ENCODE data around the gene TOP2B.

The TOP2B gene

GRCh38 chr3:25618028-25618427 lies 46.7 kb downstream of the TOP2B start:
- no peak for DNase-seq

- DNase-seq: no peak
Observed at GRCh38 chr3:25611193-25611592, 53.5 kb downstream of the TOP2B start.

- no peak for DNase-seq
Observed at GRCh38 chr3:25610779-25611178, 53.9 kb downstream of the TOP2B start.

- no peak for DNase-seq
Observed at GRCh38 chr3:25610167-25610566, 54.5 kb downstream of the TOP2B start.

GRCh38 chr3:25604107-25604805 lies 60.5 kb downstream of the TOP2B start:
- no peak for DNase-seq

GRCh38 chr3:25603703-25604102 lies 61.0 kb downstream of the TOP2B start:
- DNase-seq: no peak

GRCh38 chr3:25597535-25598101 lies 67.1 kb downstream of the TOP2B start:
- DNase-seq: no peak

- no peak for DNase-seq
Observed at GRCh38 chr3:25594007-25594502, 70.7 kb downstream of the TOP2B start.

GRCh38 chr3:25593001-25593400 lies 71.7 kb downstream of the TOP2B start:
- no peak for DNase-seq

- DNase-seq: no peak
Observed at GRCh38 chr3:25592510-25592968, 72.2 kb downstream of the TOP2B start.

GRCh38 chr3:25589783-25590258 lies 74.9 kb downstream of the TOP2B start:
- no peak for DNase-seq

- DNase-seq: no peak
Observed at GRCh38 chr3:25589104-25589782, 75.5 kb downstream of the TOP2B start.

GRCh38 chr3:25588441-25589103 lies 76.1 kb downstream of the TOP2B start:
- DNase-seq: no peak

- no peak for DNase-seq
Observed at GRCh38 chr3:25587975-25588374, 76.7 kb downstream of the TOP2B start.

- DNase-seq: no peak
Observed at GRCh38 chr3:25587526-25587925, 77.2 kb downstream of the TOP2B start.

- no peak for DNase-seq
Observed at GRCh38 chr3:25587094-25587493, 77.6 kb downstream of the TOP2B start.

GRCh38 chr3:25586553-25586952 lies 78.2 kb downstream of the TOP2B start:
- DNase-seq: no peak

GRCh38 chr3:25586167-25586505 lies 78.6 kb downstream of the TOP2B start:
- no peak for DNase-seq

- DNase-seq: no peak
Observed at GRCh38 chr3:25585361-25586166, 79.1 kb downstream of the TOP2B start.

- DNase-seq: no peak
Observed at GRCh38 chr3:25584011-25584789, 80.5 kb downstream of the TOP2B start.

- DNase-seq: no peak
Observed at GRCh38 chr3:25583343-25583742, 81.4 kb downstream of the TOP2B start.

GRCh38 chr3:25582242-25582641 lies 82.5 kb downstream of the TOP2B start:
- DNase-seq: no peak
